HCT116 (cell line): ENCODE data around the gene SLC9A9.

Experiments used
- CEBPB ChIP-seq: IDR thresholded peaks from 2 replicates; pipeline ENCODE4 v1.6.1; 2012; ENCODE audit warnings: low read depth
- EZH2 ChIP-seq: fragments of 200-600 bp; sonication (generic); IDR thresholded peaks from 2 replicates; pipeline ENCODE4 v1.6.1; 2017; ENCODE audit warnings: antibody characterized with exemption, mixed run types
- EZH2phosphoT487 ChIP-seq: fragments of 200-600 bp; IDR thresholded peaks from 2 replicates; pipeline ENCODE4 v1.6.1; 2018; ENCODE audit warnings: antibody characterized with exemption, borderline replicate concordance
- FOSL1 ChIP-seq: IDR thresholded peaks from 2 replicates; pipeline ENCODE4 v1.6.1; 2012; ENCODE audit warnings: low read depth
- POLR2AphosphoS5 ChIP-seq: IDR thresholded peaks from 2 replicates; pipeline ENCODE4 v1.6.1; 2011; ENCODE audit warnings: mild to moderate bottlenecking, low read depth, low read length, moderate library complexity
- SP1 ChIP-seq: IDR thresholded peaks from 2 replicates; pipeline ENCODE4 v1.6.1; 2012; ENCODE audit warnings: low read depth
- TF ChIP-seq, protein P1 (sequence below), 3 experiments: fragments of 200-600 bp in 1 of 3; sonication (generic) in 1 of 3; IDR thresholded peaks in 2 of 3; conservative IDR thresholded peaks in 1 of 3; 2 replicates each; pipeline ENCODE4 v1.5.1; 2012 to 2017; ENCODE audit warnings: low read depth in 2 of 3, low read length in 2 of 3, antibody characterized with exemption in 1 of 3, borderline replicate concordance in 1 of 3, control low read depth in 1 of 3, mild to moderate bottlenecking in 1 of 3, mixed read lengths in 1 of 3, mixed run types in 1 of 3, moderate library complexity in 1 of 3; ENCODE audit not compliant: insufficient read depth in 1 of 3

GRCh38 chr3:143584474-143584873, 263.8 kb downstream of the SLC9A9 start:
- TF ChIP-seq, protein P1, sequence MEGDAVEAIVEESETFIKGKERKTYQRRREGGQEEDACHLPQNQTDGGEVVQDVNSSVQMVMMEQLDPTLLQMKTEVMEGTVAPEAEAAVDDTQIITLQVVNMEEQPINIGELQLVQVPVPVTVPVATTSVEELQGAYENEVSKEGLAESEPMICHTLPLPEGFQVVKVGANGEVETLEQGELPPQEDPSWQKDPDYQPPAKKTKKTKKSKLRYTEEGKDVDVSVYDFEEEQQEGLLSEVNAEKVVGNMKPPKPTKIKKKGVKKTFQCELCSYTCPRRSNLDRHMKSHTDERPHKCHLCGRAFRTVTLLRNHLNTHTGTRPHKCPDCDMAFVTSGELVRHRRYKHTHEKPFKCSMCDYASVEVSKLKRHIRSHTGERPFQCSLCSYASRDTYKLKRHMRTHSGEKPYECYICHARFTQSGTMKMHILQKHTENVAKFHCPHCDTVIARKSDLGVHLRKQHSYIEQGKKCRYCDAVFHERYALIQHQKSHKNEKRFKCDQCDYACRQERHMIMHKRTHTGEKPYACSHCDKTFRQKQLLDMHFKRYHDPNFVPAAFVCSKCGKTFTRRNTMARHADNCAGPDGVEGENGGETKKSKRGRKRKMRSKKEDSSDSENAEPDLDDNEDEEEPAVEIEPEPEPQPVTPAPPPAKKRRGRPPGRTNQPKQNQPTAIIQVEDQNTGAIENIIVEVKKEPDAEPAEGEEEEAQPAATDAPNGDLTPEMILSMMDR (IDR thresholded peaks at IDR 0.05 in 2 of 3, conservative IDR thresholded peaks at IDR 0.05 in 1 of 3; ENCODE audit: borderline replicate concordance in 1 of 3, insufficient read depth in 1 of 3, low read depth in 2 of 3, low read length in 2 of 3) = no peak
- no peak for TF ChIP-seq POLR2AphosphoS5
- TF ChIP-seq CEBPB = no peak
- TF ChIP-seq EZH2 = no peak
- TF ChIP-seq EZH2phosphoT487 = no peak
- no peak for TF ChIP-seq FOSL1
- TF ChIP-seq SP1 = no peak
